Muscle of arm (tissue), 12 donors: Measurements from ENCODE around the gene TRIM38. TPM values are rescaled to one million over a fixed set of nuclear protein-coding genes. Genes with fewer than 3 reads are reported as not detected.

ENCODE experiments used
- polyA plus RNA-seq, 12 donors: library from polyadenylated mRNA; unstranded; fragments of 120-200 nt; gene quantifications; one replicate each; pipeline ENCODE4 v1.2.1, GENCODE V29; 2013; ENCODE audit not compliant: insufficient read length in 12 of 12

Gene TRIM38
- polyA plus RNA-seq, 12 donors, result 5.0 to 12.6 (median 6.9) TPM; not detected in 1

Other genes starting within 250 kb of the TRIM38 start
- gene SLC17A4, start 208.1 kb upstream of the TRIM38 start, polyA plus RNA-seq, result 1 to 10 TPM in 1 of 12 donors, under 1 TPM in 2, not detected in 9; 0.04 to 4.7 (median 0.21) TPM
- gene SLC17A1, start 130.8 kb upstream of the TRIM38 start, polyA plus RNA-seq, result under 1 TPM in 1 of 12 donors, not detected in 11; 0.52 TPM
- gene SLC17A3, start 88.6 kb upstream of the TRIM38 start, polyA plus RNA-seq, result under 1 TPM in 1 of 12 donors, not detected in 11; 0.30 TPM
- under 1 TPM in 2 of 12 donors, not detected in 10; 0.11 to 0.30 TPM for gene SLC17A2, start 32.1 kb upstream of the TRIM38 start, polyA plus RNA-seq
- gene HFE, start 124.6 kb downstream of the TRIM38 start, polyA plus RNA-seq, result 10 to 100 TPM in 1 of 12 donors, 1 to 10 TPM in 10, not detected in 1; 3.4 to 16.9 (median 5.0) TPM